Neuron (in vitro differentiated cells): ENCODE results near the gene ITIH4.

Experiments used
- H2AFZ ChIP-seq: one replicate; pipeline ENCODE4 v1.6.1; 2013; ENCODE audit warnings: low read depth, mild to moderate bottlenecking, inconsistent platforms, low read length, moderate library complexity
- H3K27me3 ChIP-seq: one replicate; pipeline ENCODE4 v1.6.1; 2013; ENCODE audit warnings: low read length; ENCODE audit not compliant: insufficient read depth
- H3K36me3 ChIP-seq: one replicate; pipeline ENCODE4 v1.6.1; 2013; ENCODE audit warnings: low read length; ENCODE audit not compliant: insufficient read depth
- H3K4me1 ChIP-seq: one replicate; pipeline ENCODE4 v1.6.1; 2013; ENCODE audit warnings: low read length; ENCODE audit not compliant: insufficient read depth
- H3K4me3 ChIP-seq: 2 replicates; pipeline ENCODE4 v1.5.1; 2013; ENCODE audit warnings: mild to moderate bottlenecking, low read length, moderate library complexity
- H3K9me3 ChIP-seq: one replicate; pipeline ENCODE4 v1.6.1; 2013; ENCODE audit warnings: low read length

Gene ITIH4

GRCh38 chr3:52860424-52860768, 29.9 kb upstream of the ITIH4 start:
- H2AFZ ChIP-seq, result no peak overlapping the region
- no peaks in the 10 kb centered on the region for H3K27me3 ChIP-seq
- H3K36me3 ChIP-seq, result no peaks in the 10 kb centered on the region
- peaks cover 2% of the 10 kb centered on the region for H3K9me3 ChIP-seq
- H3K4me3 ChIP-seq, result no peak overlapping the region
- H3K4me1 ChIP-seq, result no peaks in the 10 kb centered on the region

GRCh38 chr3:52859686-52860423, 29.4 kb upstream of the ITIH4 start:
- Histone ChIP-seq H2AFZ (no peak overlapping the region), H3K9me3 (peaks cover 2% of the 10 kb centered on the region), H3K36me3 (no peaks in the 10 kb centered on the region), H3K4me3 (no peak overlapping the region), H3K27me3 (no peaks in the 10 kb centered on the region), H3K4me1 (no peaks in the 10 kb centered on the region)

- H3K4me3 ChIP-seq, result no peak overlapping the region
- H2AFZ ChIP-seq, result no peak overlapping the region
- peaks cover 4% of the 10 kb centered on the region for H3K4me1 ChIP-seq
- H3K9me3 ChIP-seq, result no peaks in the 10 kb centered on the region
- no peaks in the 10 kb centered on the region for H3K27me3 ChIP-seq
- no peaks in the 10 kb centered on the region for H3K36me3 ChIP-seq
Observed at GRCh38 chr3:52857864-52858263, 27.4 kb upstream of the ITIH4 start.

- peaks cover 2% of the 10 kb centered on the region for H3K36me3 ChIP-seq
- no peak overlapping the region for H2AFZ ChIP-seq
- H3K9me3 ChIP-seq, result no peaks in the 10 kb centered on the region
- no peak overlapping the region for H3K4me3 ChIP-seq
- no peaks in the 10 kb centered on the region for H3K27me3 ChIP-seq
- peaks cover 4% of the 10 kb centered on the region for H3K4me1 ChIP-seq
Observed at GRCh38 chr3:52857133-52857532, 26.7 kb upstream of the ITIH4 start.

GRCh38 chr3:52856666-52857065, 26.2 kb upstream of the ITIH4 start:
- Histone ChIP-seq H2AFZ (no peak overlapping the region), H3K9me3 (no peaks in the 10 kb centered on the region), H3K4me1 (peaks cover 7% of the 10 kb centered on the region), H3K27me3 (no peaks in the 10 kb centered on the region), H3K36me3 (peaks cover 6% of the 10 kb centered on the region), H3K4me3 (no peak overlapping the region)

GRCh38 chr3:52854013-52854412, 23.5 kb upstream of the ITIH4 start:
- H3K36me3 ChIP-seq, result peaks cover 12% of the 10 kb centered on the region
- H3K4me3 ChIP-seq, result no peak overlapping the region
- no peaks in the 10 kb centered on the region for H3K9me3 ChIP-seq
- peaks cover 7% of the 10 kb centered on the region for H3K4me1 ChIP-seq
- no peaks in the 10 kb centered on the region for H3K27me3 ChIP-seq
- no peak overlapping the region for H2AFZ ChIP-seq

GRCh38 chr3:52852419-52852818, 21.9 kb upstream of the ITIH4 start:
- H3K9me3 ChIP-seq, result no peaks in the 10 kb centered on the region
- peaks cover 26% of the 10 kb centered on the region for H3K36me3 ChIP-seq
- H3K4me3 ChIP-seq, result no peak overlapping the region
- no peaks in the 10 kb centered on the region for H3K27me3 ChIP-seq
- no peak overlapping the region for H2AFZ ChIP-seq
- H3K4me1 ChIP-seq, result peaks cover 7% of the 10 kb centered on the region

- peaks cover 7% of the 10 kb centered on the region for H3K4me1 ChIP-seq
- H3K4me3 ChIP-seq, result no peak overlapping the region
- no peak overlapping the region for H2AFZ ChIP-seq
- H3K36me3 ChIP-seq, result peaks cover 31% of the 10 kb centered on the region
- H3K27me3 ChIP-seq, result no peaks in the 10 kb centered on the region
- H3K9me3 ChIP-seq, result no peaks in the 10 kb centered on the region
Observed at GRCh38 chr3:52851348-52851747, 20.9 kb upstream of the ITIH4 start.

- peaks cover 7% of the 10 kb centered on the region for H3K4me1 ChIP-seq
- peaks cover 31% of the 10 kb centered on the region for H3K36me3 ChIP-seq
- H2AFZ ChIP-seq, result no peak overlapping the region
- H3K9me3 ChIP-seq, result no peaks in the 10 kb centered on the region
- no peaks in the 10 kb centered on the region for H3K27me3 ChIP-seq
- no peak overlapping the region for H3K4me3 ChIP-seq
Observed at GRCh38 chr3:52849656-52850055, 19.2 kb upstream of the ITIH4 start.

GRCh38 chr3:52848617-52849016, 18.1 kb upstream of the ITIH4 start:
- Histone ChIP-seq H3K4me3 (no peak overlapping the region), H2AFZ (no peak overlapping the region), H3K36me3 (peaks cover 31% of the 10 kb centered on the region), H3K4me1 (peaks cover 7% of the 10 kb centered on the region), H3K27me3 (no peaks in the 10 kb centered on the region), H3K9me3 (no peaks in the 10 kb centered on the region)

- H3K27me3 ChIP-seq, result no peaks in the 10 kb centered on the region
Observed at GRCh38 chr3:52847726-52848125, 17.3 kb upstream of the ITIH4 start.

GRCh38 chr3:52847241-52847640, 16.8 kb upstream of the ITIH4 start:
- Histone ChIP-seq H2AFZ (no peak overlapping the region), H3K4me1 (peaks cover 8% of the 10 kb centered on the region), H3K36me3 (peaks cover 31% of the 10 kb centered on the region), H3K9me3 (no peaks in the 10 kb centered on the region), H3K4me3 (no peak overlapping the region), H3K27me3 (no peaks in the 10 kb centered on the region)

More at GRCh38 chr3:52847726-52848125, 17.3 kb upstream of the ITIH4 start:
- Histone ChIP-seq H3K9me3 (no peaks in the 10 kb centered on the region), H3K4me3 (no peak overlapping the region), H3K4me1 (peaks cover 8% of the 10 kb centered on the region), H3K36me3 (peaks cover 31% of the 10 kb centered on the region), H2AFZ (no peak overlapping the region)

GRCh38 chr3:52846432-52846965, 16.0 kb upstream of the ITIH4 start:
- H2AFZ ChIP-seq, result no peak overlapping the region
- H3K9me3 ChIP-seq, result no peaks in the 10 kb centered on the region
- H3K36me3 ChIP-seq, result peaks cover 25% of the 10 kb centered on the region
- no peaks in the 10 kb centered on the region for H3K27me3 ChIP-seq
- no peak overlapping the region for H3K4me3 ChIP-seq
- H3K4me1 ChIP-seq, result peaks cover 5% of the 10 kb centered on the region
